ENCODE measurements around the gene SMOC1. TPM values are rescaled to one million over a fixed set of nuclear protein-coding genes. Genes with fewer than 3 reads are reported as not detected.

SMOC1 gene, protein sequence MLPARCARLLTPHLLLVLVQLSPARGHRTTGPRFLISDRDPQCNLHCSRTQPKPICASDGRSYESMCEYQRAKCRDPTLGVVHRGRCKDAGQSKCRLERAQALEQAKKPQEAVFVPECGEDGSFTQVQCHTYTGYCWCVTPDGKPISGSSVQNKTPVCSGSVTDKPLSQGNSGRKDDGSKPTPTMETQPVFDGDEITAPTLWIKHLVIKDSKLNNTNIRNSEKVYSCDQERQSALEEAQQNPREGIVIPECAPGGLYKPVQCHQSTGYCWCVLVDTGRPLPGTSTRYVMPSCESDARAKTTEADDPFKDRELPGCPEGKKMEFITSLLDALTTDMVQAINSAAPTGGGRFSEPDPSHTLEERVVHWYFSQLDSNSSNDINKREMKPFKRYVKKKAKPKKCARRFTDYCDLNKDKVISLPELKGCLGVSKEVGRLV
- total RNA-seq (not detected), polyA plus RNA-seq (not detected), total RNA-seq (0 to 0.17 (median 0) reads per million in 6 experiments)

DNA sequence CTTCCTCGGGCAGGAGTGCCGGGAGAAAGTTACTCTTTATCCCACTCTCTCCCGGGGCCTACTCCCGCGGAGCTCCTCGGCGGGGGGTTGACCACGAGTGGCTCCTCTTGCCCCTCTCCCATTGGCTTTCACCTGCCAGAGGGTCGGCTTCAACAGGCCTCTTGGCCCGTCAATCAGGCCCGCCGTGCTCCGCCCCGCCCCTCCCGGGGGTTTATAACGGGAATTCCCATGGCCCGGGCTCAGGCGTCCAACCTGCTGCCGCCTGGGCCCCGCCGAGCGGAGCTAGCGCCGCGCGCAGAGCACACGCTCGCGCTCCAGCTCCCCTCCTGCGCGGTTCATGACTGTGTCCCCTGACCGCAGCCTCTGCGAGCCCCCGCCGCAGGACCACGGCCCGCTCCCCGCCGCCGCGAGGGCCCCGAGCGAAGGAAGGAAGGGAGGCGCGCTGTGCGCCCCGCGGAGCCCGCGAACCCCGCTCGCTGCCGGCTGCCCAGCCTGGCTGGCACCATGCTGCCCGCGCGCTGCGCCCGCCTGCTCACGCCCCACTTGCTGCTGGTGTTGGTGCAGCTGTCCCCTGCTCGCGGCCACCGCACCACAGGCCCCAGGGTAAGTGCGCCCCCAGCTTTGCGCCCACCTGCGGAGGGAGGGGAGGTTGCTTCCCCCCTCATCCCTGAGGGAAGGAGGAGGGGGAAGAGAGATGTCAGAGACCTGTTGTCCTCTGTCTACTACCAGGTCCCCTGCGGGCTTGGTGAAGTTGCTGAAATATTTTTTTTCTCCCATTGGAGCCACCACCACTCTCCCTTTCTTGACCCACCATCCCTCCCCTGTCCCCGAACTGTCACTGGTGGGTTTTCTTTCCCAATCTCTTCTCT, at the start of gene SMOC1:
Gene SMOC1 (plus strand): TSS at position 242 of the 869 bp plus-strand sequence. CDS start 263 bp downstream, at position 505.
- DNase-seq (no peak), ATAC-seq (no peak)
- Mint-ChIP-seq H3K9me3 (peaks cover 0 to under 1% (median 0%) of the 10 kb centered on the region in 9 donors), H3K4me3 (peak within 1 kb of the TSS in 1 of 10 donors; percentile 39), H3K27ac (peak within 1 kb of the TSS in 1 of 10 donors; percentile 58), H3K27me3 (peaks cover 28 to 65% (median 43%) of the 10 kb centered on the region in 5 donors), H3K4me1 (peaks cover 0 to 6% (median 3%) of the 10 kb centered on the region in 4 donors), H3K36me3 (no peaks in the 10 kb centered on the region)
- POLR2A ChIA-PET = no interaction called here

DNA sequence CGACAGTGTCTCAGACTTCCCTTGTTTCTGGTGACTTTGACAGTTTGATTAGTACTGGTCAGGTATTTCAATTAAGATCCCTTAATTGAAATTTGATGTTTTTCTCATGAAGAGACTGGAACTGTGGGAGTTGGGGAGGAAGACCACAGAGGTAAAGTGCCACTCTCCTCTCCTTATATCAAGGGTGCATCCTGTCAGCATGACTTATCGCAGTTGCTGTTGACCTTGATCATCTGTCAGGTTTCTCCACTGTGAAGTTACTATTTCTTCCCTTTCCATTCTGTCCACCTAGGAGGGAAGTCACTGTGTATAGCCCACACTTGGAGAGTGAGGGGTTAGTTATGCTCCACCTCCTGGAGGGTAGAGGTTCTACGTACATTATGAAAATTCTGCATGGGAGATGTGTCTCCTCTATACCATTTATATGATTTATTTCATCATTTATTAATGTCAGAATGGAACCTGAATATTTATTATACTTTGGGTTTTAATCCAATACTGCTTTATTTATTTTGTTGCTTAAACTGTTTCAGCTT, 40.3 kb upstream of the SMOC1 start:
- no peaks in the 10 kb centered on the region for H3K9me3 Mint-ChIP-seq
- H3K27me3 Mint-ChIP-seq = peaks cover 0 to 9% (median 4%) of the 10 kb centered on the region in 5 donors
- H3K4me1 Mint-ChIP-seq = no peaks in the 10 kb centered on the region
- H3K4me3 Mint-ChIP-seq = no peak overlapping the region
- H3K36me3 Mint-ChIP-seq = no peaks in the 10 kb centered on the region
- H3K27ac Mint-ChIP-seq = no peak overlapping the region
- no peak for DNase-seq
- no peak for ATAC-seq
- POLR2A ChIA-PET = no interaction called here

DNA sequence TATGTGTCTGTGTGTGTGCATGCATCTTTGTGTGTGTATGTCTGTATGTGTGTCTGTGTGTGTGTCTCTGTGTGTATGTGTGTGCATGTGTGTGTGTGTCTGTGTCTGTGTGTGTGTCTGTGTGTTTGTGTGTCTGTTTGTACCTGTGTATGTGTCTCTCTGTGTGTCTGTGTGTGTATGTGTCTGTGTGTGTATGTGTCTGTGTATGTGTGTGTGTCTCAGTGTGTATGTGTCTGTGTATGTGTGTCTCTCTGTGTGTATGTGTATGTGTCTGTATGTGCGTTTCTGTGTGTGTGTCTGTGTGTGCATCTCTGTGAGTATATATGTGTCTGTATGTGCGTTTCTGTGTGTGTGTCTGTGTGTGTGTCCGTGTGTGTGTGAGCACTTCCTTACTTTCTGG, 39.6 kb upstream of the SMOC1 start:
- POLR2A ChIA-PET = no interaction called here
- Mint-ChIP-seq H3K36me3 (no peaks in the 10 kb centered on the region), H3K27me3 (peaks cover 0 to 10% (median 4%) of the 10 kb centered on the region in 5 donors), H3K9me3 (no peaks in the 10 kb centered on the region), H3K4me1 (no peaks in the 10 kb centered on the region), H3K4me3 (no peak overlapping the region), H3K27ac (no peak overlapping the region)
- ATAC-seq = no peak
- DNase-seq = no peak

DNA sequence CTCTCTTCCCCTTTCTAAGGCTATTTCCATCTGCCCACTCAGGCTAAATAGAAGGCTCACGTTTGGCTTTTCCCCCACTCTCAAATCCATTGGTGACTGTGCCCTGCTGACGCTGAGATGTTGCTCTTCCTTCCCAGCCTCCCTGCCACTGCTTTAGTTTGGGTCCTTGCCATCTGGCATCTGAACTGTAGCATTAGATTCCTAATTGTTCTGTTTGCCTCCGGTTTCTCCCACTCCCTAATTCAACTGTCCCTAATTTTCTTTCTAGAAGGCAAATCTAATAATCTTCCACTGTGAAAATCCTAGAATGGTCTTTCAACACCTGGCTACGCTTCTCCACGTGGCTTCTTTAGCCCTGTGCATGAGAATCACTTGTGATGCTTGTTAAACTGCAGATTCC, 37.6 kb upstream of the SMOC1 start:
- Mint-ChIP-seq H3K27me3 (peaks cover 0 to 7% (median 5%) of the 10 kb centered on the region in 5 donors), H3K9me3 (no peaks in the 10 kb centered on the region), H3K4me1 (no peaks in the 10 kb centered on the region), H3K36me3 (no peaks in the 10 kb centered on the region), H3K27ac (no peak overlapping the region), H3K4me3 (no peak overlapping the region)
- POLR2A ChIA-PET = no interaction called here
- ATAC-seq (no peak), DNase-seq (no peak)

DNA sequence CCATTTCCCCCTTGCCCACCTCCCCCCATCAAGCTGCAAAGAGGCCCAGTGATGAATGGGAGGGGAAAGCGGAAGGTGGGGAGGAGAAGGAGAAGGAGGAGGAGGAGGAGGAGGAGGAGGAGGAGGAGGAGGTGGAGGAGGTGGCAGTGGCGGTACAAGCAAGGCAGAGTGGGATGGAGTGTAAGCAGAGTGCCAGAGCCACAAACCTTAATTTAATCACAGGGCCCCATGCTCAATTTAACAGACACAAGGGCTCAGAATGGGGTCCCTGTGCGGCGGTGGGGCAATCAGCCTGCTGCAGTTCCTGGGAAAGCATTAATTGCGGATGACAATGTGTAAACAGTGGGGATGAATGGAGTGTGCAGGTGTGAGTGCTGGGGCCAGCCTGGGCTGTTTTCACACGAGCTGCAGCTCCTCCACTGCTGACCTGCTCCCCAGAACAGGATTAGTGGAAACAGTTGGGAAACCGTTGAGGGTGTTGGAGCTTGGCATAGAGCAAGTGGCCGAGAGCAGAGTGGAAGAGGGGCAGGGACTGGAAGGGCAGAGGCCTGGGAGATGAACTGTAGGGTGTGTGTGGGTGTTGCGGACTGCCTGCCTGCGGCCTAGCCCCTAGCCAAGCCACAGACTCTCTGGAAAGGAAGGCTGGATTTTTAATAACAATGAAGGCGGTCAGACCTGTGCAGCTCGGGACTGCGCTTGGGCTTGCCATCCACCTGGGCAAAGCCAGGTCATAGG, 36.4 kb upstream of the SMOC1 start:
- H3K4me1 Mint-ChIP-seq = no peaks in the 10 kb centered on the region
- POLR2A ChIA-PET = no interaction called here
- no peak overlapping the region for H3K27ac Mint-ChIP-seq
- no peaks in the 10 kb centered on the region for H3K9me3 Mint-ChIP-seq
- H3K36me3 Mint-ChIP-seq = no peaks in the 10 kb centered on the region
- ATAC-seq = no peak
- no peak overlapping the region for H3K4me3 Mint-ChIP-seq
- peaks cover 0 to 10% (median 7%) of the 10 kb centered on the region in 5 donors for H3K27me3 Mint-ChIP-seq
- no peak for DNase-seq

DNA sequence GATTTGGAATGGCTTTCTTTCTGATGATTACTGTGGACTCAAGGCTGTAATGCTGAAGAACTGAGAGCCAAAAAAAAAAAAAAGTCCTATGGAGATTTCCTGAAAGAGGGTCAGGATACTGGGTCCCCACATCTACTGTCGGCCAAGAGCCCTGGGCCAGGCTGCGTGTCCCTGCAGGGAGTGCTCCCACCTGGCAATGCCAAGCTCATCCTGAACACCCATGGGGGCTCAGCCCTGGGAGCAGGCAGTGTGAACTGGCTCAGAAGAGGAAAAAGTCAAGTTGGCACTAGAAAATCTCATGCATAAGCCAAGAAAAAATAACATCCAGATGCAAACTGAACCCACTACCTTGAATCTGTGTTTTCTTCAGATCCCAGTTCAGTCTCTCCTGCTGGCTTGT, 35.0 kb upstream of the SMOC1 start:
- no peak overlapping the region for H3K27ac Mint-ChIP-seq
- H3K27me3 Mint-ChIP-seq = peaks cover 8 to 16% (median 11%) of the 10 kb centered on the region in 5 donors
- ATAC-seq = no peak
- H3K36me3 Mint-ChIP-seq = no peaks in the 10 kb centered on the region
- H3K4me3 Mint-ChIP-seq = no peak overlapping the region
- no peak for DNase-seq
- H3K4me1 Mint-ChIP-seq = no peaks in the 10 kb centered on the region
- H3K9me3 Mint-ChIP-seq = no peaks in the 10 kb centered on the region
- POLR2A ChIA-PET = interaction anchor here (0.7 kb wide), 1 partner anchor 23 kb away, joined by 3 read pairs; no protein-coding TSS in a partner anchor

DNA sequence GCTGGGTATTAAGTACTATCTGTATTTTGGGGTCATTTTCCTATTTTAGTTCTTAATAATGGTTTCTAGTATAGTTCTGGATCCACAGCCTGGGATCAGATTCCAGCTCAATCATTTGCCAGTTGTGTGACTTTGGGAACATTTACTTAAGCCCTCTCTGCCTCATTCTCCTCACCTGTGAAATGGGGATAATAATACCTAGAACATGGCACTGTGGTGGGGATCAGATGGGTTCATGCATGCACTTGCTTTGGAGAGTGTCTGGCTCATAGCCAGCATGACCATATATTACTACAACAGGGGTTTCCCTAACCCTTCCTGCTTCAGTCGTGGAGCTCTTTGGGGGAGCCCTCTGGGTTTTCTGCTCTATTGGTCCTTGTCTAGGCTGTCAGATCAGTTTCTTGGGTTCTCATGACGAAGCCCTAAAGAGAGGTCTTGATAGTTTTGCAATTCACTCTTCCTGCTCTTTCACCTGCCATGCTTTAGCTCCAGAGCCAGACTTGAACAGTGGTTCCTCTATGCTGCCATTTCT, 34.1 kb upstream of the SMOC1 start:
- Mint-ChIP-seq H3K4me3 (no peak overlapping the region), H3K36me3 (no peaks in the 10 kb centered on the region), H3K9me3 (no peaks in the 10 kb centered on the region), H3K27ac (no peak overlapping the region), H3K4me1 (no peaks in the 10 kb centered on the region), H3K27me3 (peaks cover 11 to 19% (median 11%) of the 10 kb centered on the region in 5 donors)
- ATAC-seq (no peak), DNase-seq (no peak)
- POLR2A ChIA-PET = no interaction called here

DNA sequence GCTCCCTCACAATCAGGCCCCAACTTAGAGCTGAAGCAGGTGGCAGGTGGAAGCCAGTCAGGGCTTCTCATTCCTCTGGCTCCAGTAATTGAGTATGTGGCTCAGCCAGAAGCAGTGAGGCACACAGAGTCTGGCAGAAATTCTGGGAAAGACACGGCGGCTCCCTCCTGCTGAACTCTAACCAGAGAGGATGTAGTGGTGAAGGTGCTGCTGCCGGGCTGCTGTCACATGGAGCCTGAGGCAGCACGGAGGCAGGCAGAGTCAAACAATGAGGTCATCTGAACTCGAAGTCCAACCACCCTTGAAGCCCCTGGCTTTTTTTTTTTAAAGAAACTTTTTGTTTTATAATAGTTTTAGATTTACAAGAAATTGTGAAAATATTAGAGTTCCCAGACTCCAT, 33.4 kb upstream of the SMOC1 start:
- no peak for ATAC-seq
- POLR2A ChIA-PET = no interaction called here
- H3K9me3 Mint-ChIP-seq = no peaks in the 10 kb centered on the region
- no peak overlapping the region for H3K27ac Mint-ChIP-seq
- no peaks in the 10 kb centered on the region for H3K4me1 Mint-ChIP-seq
- H3K4me3 Mint-ChIP-seq = no peak overlapping the region
- H3K27me3 Mint-ChIP-seq = peaks cover 11 to 19% (median 11%) of the 10 kb centered on the region in 5 donors
- no peaks in the 10 kb centered on the region for H3K36me3 Mint-ChIP-seq
- no peak for DNase-seq

DNA sequence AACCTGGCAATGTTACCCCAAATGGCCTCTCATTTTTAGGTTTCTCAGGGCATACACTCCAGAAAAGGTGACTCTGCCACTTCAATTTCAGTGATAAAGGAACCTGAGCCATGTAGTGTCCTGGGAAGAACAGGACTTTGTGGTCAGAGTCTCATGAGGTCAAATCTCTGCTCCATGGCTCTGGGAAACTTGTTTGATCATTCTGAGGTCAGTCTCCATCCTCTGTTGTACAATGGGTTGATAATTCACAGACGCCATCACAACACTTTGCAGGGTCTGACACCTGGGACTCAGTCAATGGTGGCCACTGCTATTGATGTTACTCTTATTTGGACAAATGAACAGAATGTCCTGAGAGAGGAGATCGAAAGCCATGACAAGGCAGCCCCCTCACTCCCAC, 31.1 kb upstream of the SMOC1 start:
- POLR2A ChIA-PET = no interaction called here
- Mint-ChIP-seq H3K27ac (no peak overlapping the region), H3K9me3 (no peaks in the 10 kb centered on the region), H3K4me3 (no peak overlapping the region), H3K4me1 (no peaks in the 10 kb centered on the region), H3K36me3 (no peaks in the 10 kb centered on the region), H3K27me3 (peaks cover 11 to 23% (median 11%) of the 10 kb centered on the region in 5 donors)
- ATAC-seq (no peak), DNase-seq (no peak)

DNA sequence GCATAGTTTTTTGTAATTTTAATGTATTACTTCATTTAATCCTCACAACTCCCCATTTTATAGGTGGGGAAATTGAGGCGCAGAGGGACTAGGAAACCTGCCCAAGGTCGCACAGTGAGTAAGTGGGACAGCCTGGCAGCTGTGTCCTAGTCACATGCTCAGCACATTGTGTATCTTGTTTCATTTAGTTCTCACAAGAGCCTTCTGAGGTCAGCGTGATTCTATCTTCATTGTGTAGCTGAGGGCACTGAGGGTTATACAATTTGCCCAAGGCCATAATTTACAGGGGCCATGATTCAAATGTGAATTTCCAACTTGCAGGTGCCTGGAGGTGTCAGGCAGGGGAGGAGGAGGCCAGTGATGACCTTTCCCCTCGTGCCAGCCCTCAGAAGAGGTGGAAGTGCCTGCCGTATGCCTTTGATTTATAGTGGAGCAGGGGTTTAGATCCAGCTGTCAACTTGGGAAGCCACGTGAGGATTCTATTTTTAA, 30.3 kb upstream of the SMOC1 start:
- Mint-ChIP-seq H3K4me1 (no peaks in the 10 kb centered on the region), H3K4me3 (no peak overlapping the region), H3K36me3 (no peaks in the 10 kb centered on the region), H3K9me3 (no peaks in the 10 kb centered on the region), H3K27ac (no peak overlapping the region), H3K27me3 (peaks cover 7 to 23% (median 11%) of the 10 kb centered on the region in 5 donors)
- DNase-seq (no peak), ATAC-seq (no peak)
- POLR2A ChIA-PET = interaction anchor here (0.5 kb wide), 1 partner anchor 71 kb away, joined by 3 read pairs; no protein-coding TSS in a partner anchor

DNA sequence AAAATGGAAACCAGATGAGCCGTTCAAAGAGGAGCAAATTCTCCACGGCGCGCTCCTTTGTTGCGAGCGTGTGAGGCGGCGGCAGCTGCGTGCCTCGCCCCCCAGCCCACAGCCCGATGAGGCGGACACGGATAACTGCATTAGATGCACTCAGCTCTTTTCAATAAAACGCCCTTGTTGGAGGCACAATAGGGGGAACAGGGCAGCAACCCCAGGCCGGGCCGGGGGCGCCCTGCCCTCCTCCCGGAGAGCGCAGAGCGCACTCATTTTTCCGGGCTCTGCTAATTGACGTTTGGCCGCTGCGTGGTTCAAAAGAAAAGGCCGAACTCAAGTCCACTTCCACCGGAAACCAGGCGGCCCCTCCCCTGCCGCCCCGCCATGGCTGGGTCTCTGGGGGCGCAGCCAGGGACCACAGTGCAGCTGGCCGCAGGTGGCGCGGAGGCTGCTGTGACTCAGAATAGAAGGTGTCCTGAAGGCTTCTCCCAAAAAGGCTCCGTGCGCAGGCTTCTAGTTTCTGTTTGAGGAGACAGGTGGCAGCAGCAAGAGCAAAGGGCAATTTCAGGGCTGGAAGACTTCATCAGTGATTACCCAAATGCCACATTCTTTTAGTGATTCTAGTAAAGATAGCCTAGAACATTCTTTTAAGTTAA, 29.0 kb upstream of the SMOC1 start:
- no peak overlapping the region for H3K4me3 Mint-ChIP-seq

DNA sequence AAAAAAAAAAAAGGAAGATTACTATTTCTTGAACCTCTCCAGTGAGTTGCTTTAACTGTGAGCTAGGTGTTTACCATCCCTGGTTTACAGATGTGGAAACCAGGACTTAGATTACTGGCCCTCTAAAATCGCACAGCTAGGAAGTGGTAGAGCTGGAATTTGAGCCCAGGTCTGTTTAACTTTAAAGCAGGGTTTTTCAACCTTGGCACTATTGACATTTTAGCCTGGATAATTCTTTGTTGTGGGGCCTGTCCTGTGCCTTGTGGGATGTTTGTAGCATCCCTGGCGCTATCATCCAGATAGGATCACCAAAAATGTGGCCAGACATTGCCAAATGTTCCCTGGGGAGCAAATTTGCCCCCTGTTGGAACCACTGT, 28.5 kb upstream of the SMOC1 start:
- H3K36me3 Mint-ChIP-seq = no peaks in the 10 kb centered on the region
- no peaks in the 10 kb centered on the region for H3K9me3 Mint-ChIP-seq
- POLR2A ChIA-PET = no interaction called here
- DNase-seq (no peak), ATAC-seq (no peak)
- H3K27ac Mint-ChIP-seq = no peak overlapping the region
- H3K27me3 Mint-ChIP-seq = peaks cover 7 to 22% (median 11%) of the 10 kb centered on the region in 5 donors
- no peaks in the 10 kb centered on the region for H3K4me1 Mint-ChIP-seq
- H3K4me3 Mint-ChIP-seq = no peak overlapping the region

More for the DNA sequence above, 29.0 kb upstream of the SMOC1 start:
- Mint-ChIP-seq H3K27me3 (peaks cover 7 to 23% (median 11%) of the 10 kb centered on the region in 5 donors), H3K36me3 (no peaks in the 10 kb centered on the region), H3K27ac (no peak overlapping the region), H3K4me1 (no peaks in the 10 kb centered on the region), H3K9me3 (no peaks in the 10 kb centered on the region)
- POLR2A ChIA-PET = no interaction called here
- ATAC-seq (no peak), DNase-seq (no peak)
